Measurements from ENCODE around the gene RUNX1.

GRCh38 chr21:34740198-34740597, 308.9 kb downstream of the RUNX1 start:
- no peak for TF ChIP-seq CTCF (IDR thresholded peaks at IDR 0.05)
- TF ChIP-seq EZH2 (IDR thresholded peaks at IDR 0.05; ENCODE audit: borderline replicate concordance, insufficient read depth, low read depth, low read length, poor library complexity, severe bottlenecking) = no peak

All from B cell (primary cell).